ENCODE data around the gene PMPCA. TPM values are rescaled to one million over a fixed set of nuclear protein-coding genes. Genes with fewer than 3 reads are reported as not detected.

PMPCA gene
- total RNA-seq, 1 donor from 2014 or later: 94.4 TPM

- Histone ChIP-seq H2AFZ (ENCODE audit: low read depth, low read length) (no peak overlapping the region), H3K27ac (ENCODE audit: low read depth, low read length) (no peak overlapping the region), H3K9me3 (ENCODE audit: insufficient read depth, low read depth, low read length) (no peaks in the 10 kb centered on the region), H3K36me3 (ENCODE audit: insufficient read depth, low read length) (peaks cover 22% of the 10 kb centered on the region), H4K20me1 (ENCODE audit: insufficient read depth, low read length) (peaks cover 35% of the 10 kb centered on the region), H3K27me3 (ENCODE audit: insufficient read depth, low read length) (no peaks in the 10 kb centered on the region), H3K9ac (ENCODE audit: low read length) (peak overlapping the region; percentile 91), H3K4me1 (ENCODE audit: insufficient read depth, low read length) (peaks cover 15% of the 10 kb centered on the region), H3K79me2 (ENCODE audit: insufficient read depth, low read length) (peaks cover 40% of the 10 kb centered on the region), H3K4me2 (ENCODE audit: low read length) (peak overlapping the region; percentile 99), H3K4me3 (ENCODE audit: insufficient read depth, low read depth, low read length) (no peak overlapping the region)
- Mint-ChIP-seq H3K27me3 (ENCODE audit: low read depth, unreplicated experiment) (no peaks in the 10 kb centered on the region), H3K4me1 (ENCODE audit: low read depth, unreplicated experiment) (peaks cover 9% of the 10 kb centered on the region), H3K4me3 (ENCODE audit: unreplicated experiment) (peak overlapping the region; percentile 96), H3K9me3 (ENCODE audit: unreplicated experiment) (no peaks in the 10 kb centered on the region), H3K36me3 (ENCODE audit: low read depth, unreplicated experiment) (peaks cover 14% of the 10 kb centered on the region), H3K27ac (ENCODE audit: unreplicated experiment) (peak overlapping the region; percentile 24)
- no peak for FAIRE-seq
- TF ChIP-seq, protein P1, sequence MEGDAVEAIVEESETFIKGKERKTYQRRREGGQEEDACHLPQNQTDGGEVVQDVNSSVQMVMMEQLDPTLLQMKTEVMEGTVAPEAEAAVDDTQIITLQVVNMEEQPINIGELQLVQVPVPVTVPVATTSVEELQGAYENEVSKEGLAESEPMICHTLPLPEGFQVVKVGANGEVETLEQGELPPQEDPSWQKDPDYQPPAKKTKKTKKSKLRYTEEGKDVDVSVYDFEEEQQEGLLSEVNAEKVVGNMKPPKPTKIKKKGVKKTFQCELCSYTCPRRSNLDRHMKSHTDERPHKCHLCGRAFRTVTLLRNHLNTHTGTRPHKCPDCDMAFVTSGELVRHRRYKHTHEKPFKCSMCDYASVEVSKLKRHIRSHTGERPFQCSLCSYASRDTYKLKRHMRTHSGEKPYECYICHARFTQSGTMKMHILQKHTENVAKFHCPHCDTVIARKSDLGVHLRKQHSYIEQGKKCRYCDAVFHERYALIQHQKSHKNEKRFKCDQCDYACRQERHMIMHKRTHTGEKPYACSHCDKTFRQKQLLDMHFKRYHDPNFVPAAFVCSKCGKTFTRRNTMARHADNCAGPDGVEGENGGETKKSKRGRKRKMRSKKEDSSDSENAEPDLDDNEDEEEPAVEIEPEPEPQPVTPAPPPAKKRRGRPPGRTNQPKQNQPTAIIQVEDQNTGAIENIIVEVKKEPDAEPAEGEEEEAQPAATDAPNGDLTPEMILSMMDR (IDR thresholded peaks at IDR 0.05; ENCODE audit: insufficient read depth, low read depth, low read length): no peak
- no peak for TF ChIP-seq EZH2 (IDR thresholded peaks at IDR 0.05; ENCODE audit: insufficient read depth, low read length)
- no peak for DNase-seq (ENCODE audit: low read depth)
Measured at GRCh38 chr9:136398286-136398685, 12.2 kb upstream of the PMPCA start.

DNA sequence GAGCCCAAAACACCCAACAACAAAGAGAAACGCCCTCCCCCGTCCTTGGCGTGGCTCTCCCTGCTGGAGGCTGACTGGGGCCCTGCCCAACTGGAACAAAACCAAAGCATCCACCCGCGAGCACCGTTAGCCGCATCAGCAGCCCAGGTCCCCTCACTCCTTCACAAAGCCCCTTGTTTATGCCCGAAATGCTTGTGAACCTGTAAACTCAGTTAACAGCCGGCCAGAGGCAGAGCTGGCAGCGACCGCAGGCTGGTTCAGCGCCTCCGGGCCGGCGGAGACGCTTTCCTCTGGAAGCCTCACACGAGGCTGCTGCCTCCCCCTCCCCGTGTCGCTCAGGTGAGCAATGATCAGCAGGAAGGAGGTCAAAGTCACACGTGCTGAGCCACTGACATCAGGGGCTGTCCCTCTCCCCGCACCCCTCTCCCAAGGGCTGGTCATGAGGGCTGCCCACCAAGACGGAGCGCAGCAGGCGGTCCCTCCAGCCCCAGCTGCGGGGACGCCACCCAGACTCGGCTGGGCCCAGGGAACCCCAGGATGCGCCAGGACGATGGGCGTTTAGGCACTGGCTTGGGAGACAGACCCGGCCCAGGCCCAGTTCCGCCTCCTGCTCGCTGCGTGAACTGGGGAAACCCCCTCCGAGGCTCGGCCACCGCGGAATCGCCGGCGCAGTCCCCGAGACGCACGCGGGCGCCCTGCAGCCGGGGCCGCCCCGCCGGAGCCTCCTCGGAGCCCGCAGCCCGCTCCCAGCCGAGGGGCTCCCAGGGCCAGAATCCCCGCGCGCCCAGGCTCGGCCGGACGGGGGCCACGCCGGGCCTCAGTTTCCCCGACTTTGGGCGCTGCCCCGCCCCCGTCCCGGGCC lies 11.1 kb upstream of the PMPCA start:
- H3K4me1 Mint-ChIP-seq (ENCODE audit: low read depth, unreplicated experiment): peaks cover 9% of the 10 kb centered on the region
- peaks cover 14% of the 10 kb centered on the region for H3K36me3 Mint-ChIP-seq (ENCODE audit: low read depth, unreplicated experiment)

More for the DNA sequence above, 11.1 kb upstream of the PMPCA start:
- H3K9me3 ChIP-seq (ENCODE audit: insufficient read depth, low read depth, low read length): no peaks in the 10 kb centered on the region
- TF ChIP-seq, protein P1 (IDR thresholded peaks at IDR 0.05; ENCODE audit: insufficient read depth, low read depth, low read length): no peak
- no peak for TF ChIP-seq EZH2 (IDR thresholded peaks at IDR 0.05; ENCODE audit: insufficient read depth, low read length)
- peak overlapping the region; percentile 82 for H3K4me3 ChIP-seq (ENCODE audit: insufficient read depth, low read depth, low read length)
- H3K27ac ChIP-seq (ENCODE audit: low read depth, low read length): peak overlapping the region; percentile 51
- no peak for DNase-seq (ENCODE audit: low read depth)
- H4K20me1 ChIP-seq (ENCODE audit: insufficient read depth, low read length): peaks cover 30% of the 10 kb centered on the region
- H3K9ac ChIP-seq (ENCODE audit: low read length): peak overlapping the region; percentile 91
- H3K9me3 Mint-ChIP-seq (ENCODE audit: unreplicated experiment): no peaks in the 10 kb centered on the region
- no peaks in the 10 kb centered on the region for H3K27me3 Mint-ChIP-seq (ENCODE audit: low read depth, unreplicated experiment)
- peak overlapping the region; percentile 39 for H2AFZ ChIP-seq (ENCODE audit: low read depth, low read length)
- no peak for FAIRE-seq
- H3K4me3 Mint-ChIP-seq (ENCODE audit: unreplicated experiment): peak overlapping the region; percentile 96
- H3K36me3 ChIP-seq (ENCODE audit: insufficient read depth, low read length): peaks cover 19% of the 10 kb centered on the region
- no peaks in the 10 kb centered on the region for H3K27me3 ChIP-seq (ENCODE audit: insufficient read depth, low read length)
- peak overlapping the region; percentile 88 for H3K27ac Mint-ChIP-seq (ENCODE audit: unreplicated experiment)
- peaks cover 40% of the 10 kb centered on the region for H3K79me2 ChIP-seq (ENCODE audit: insufficient read depth, low read length)
- peak overlapping the region; percentile 99 for H3K4me2 ChIP-seq (ENCODE audit: low read length)
- peaks cover 15% of the 10 kb centered on the region for H3K4me1 ChIP-seq (ENCODE audit: insufficient read depth, low read length)

Measured in astrocyte (in vitro differentiated cells and primary cell).